GM12875 (cell line): ENCODE data around the gene SLC35F2.

ENCODE experiments used
- H3K4me3 ChIP-seq: one replicate; pipeline ENCODE4 v1.5.1; 2011; ENCODE audit warnings: low read depth, low read length, control low read depth
- CTCF ChIP-seq: IDR thresholded peaks from 2 replicates; pipeline ENCODE4 v1.5.1; 2011; ENCODE audit warnings: low read depth, mild to moderate bottlenecking, control low read depth, inconsistent platforms, low read length, moderate library complexity, borderline replicate concordance; ENCODE audit not compliant: insufficient read depth

Gene SLC35F2

GRCh38 chr11:107821199-107821927, 37.2 kb downstream of the SLC35F2 start:
- TF ChIP-seq CTCF, result no peak

GRCh38 chr11:107819361-107820014, 39.1 kb downstream of the SLC35F2 start:
- no peak for TF ChIP-seq CTCF
- H3K4me3 ChIP-seq, result no peak overlapping the region

More at GRCh38 chr11:107821199-107821927, 37.2 kb downstream of the SLC35F2 start:
- H3K4me3 ChIP-seq, result no peak overlapping the region

GRCh38 chr11:107818491-107818890, 40.1 kb downstream of the SLC35F2 start:
- no peak for TF ChIP-seq CTCF
- H3K4me3 ChIP-seq, result no peak overlapping the region

GRCh38 chr11:107816028-107816427, 42.6 kb downstream of the SLC35F2 start:
- no peak for TF ChIP-seq CTCF
- no peak overlapping the region for H3K4me3 ChIP-seq

- no peak overlapping the region for H3K4me3 ChIP-seq
- TF ChIP-seq CTCF, result no peak
Measured at GRCh38 chr11:107810875-107811274, 47.7 kb downstream of the SLC35F2 start.

GRCh38 chr11:107808521-107808920, 50.1 kb downstream of the SLC35F2 start:
- no peak for TF ChIP-seq CTCF
- no peak overlapping the region for H3K4me3 ChIP-seq

- no peak overlapping the region for H3K4me3 ChIP-seq
- TF ChIP-seq CTCF, result no peak
Measured at GRCh38 chr11:107804971-107805370, 53.6 kb downstream of the SLC35F2 start.
